Ecto neural progenitor cell (in vitro differentiated cells): ENCODE measurements around the gene CCL14.
"Not testable (repeated sequence)": the region's sequence is repeated elsewhere in the genome, so short reads cannot be mapped to it uniquely, and the experiment has no call there.

ENCODE experiments used
- DNase-seq: peaks from one replicate; pipeline ENCODE4 v3.0.0-alpha.2; 2018; ENCODE audit warnings: low spot score

The CCL14 gene

GRCh38 chr17:35986643-35987042 is at the start of gene CCL14:
Gene CCL14 (minus strand): TSS chr17:35986729. CDS start chr17:35986649, 80 bp downstream.
- no peak for DNase-seq

DNA sequence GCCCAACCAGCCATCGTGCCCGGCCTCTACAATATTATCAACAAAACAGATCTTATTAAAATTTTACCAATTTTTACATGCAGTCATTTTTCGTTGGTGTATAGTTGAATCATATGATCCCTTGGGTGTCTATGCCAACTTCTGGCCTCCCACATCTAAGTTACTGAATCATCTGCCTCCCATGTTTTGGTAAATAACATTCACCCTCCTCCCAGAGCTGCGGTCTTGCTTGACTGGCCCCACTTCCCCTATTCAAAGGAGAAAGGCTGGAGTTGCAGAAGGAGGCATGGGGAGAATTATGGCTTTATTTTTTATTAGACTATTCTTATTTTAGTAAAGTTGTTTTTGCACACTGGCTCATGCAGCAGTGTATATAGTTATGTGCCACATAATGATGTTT is 49.7 kb upstream of the CCL14 start:
- DNase-seq, result no peak

DNA sequence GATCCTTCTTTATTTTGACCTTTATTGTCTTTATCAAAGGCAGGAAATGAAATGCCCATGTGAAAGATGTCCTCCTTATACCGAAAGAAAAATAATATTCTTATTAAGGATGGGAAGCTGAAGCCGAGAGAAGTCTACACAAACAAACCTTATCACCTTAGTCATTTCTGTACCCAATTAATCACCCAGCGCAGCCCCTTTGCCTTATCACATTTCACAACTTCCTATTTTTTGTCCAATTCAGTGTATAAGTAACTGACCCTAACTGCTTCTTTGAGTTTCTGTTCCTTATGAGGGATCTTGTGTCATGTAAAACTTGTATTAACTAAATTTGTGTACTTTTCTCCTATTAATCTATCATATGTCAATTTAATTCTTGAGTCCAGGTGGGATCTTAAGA is 47.6 kb upstream of the CCL14 start:
- no peak for DNase-seq

DNA sequence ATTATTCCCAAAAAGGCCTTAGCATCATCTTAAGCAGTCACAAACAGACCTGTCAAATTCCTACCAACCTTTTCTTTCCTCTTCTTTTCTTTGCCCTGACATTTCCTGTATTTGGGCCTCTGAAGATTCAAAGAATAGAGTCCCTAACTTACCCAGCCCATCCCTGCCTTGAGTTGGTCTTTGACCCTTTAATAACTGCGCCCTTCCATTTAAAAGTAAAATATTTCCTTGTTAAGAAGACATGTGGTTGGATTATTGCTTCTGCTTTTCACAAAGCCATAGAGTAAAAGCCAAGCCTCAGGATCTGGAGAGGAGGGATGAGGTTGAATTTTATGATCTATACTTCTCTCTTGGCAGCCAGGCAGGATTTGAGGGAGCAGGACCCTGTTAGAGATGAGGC is 44.4 kb upstream of the CCL14 start:
- no peak for DNase-seq

- no peak for DNase-seq
These were observed 41.2 kb upstream of the CCL14 start for GRCh38 chr17:36027761-36028160.

DNA sequence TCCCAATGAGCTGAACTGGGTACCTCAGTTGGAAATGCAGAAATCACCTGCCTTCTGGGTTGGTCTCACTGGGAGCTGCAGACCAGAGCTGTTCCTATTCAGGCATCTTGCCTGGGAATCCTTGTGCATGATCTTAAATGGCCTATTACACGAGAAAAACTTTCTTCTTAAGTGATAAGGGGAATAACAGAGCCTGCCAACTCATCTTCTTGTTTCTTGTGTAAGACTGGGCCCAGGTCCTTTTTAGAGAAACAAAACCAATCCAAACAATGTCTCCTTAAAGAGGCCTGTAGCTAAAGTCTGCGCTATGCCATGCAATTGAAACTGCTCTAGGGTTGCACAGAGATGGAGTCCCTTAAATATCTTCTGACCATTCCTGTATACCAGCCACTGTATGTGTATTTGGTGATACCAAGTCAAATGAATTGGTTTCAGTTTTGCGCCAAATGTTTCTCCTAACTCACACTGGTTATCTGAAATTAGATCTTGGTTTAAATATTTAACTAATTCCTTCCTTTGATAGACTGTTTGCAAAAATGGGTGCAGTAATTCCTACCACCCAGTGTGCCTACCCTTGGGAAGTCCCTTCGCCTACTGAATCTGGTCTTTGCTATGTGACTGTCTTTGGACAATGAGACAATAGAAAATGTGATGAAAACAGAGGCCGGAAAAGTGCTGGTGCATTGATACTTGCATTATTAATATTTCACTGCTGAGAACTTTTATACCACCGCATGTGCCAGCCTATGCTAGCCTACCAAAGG is 37.8 kb upstream of the CCL14 start:
- DNase-seq, result no peak

DNA sequence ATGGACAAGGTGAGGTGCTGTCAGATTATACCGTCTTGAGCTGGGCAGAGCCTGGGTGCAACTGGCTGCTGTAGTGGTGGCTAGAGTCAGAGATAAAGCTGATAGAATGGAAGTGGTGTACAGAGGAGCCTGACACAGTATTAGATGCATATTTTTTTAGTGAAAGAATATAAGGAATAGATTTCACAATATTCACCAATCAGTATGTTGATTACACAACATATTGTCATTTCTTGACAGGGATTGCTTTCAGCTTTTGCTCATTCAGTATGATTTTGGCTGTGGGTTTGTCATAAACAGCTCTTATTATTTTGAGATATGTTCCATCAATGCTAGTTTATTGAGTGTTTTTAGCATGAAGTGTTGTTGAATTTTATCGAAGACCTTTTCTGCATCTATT is 32.9 kb upstream of the CCL14 start:
- DNase-seq, result no peak

GRCh38 chr17:36017799-36018198 is 31.3 kb upstream of the CCL14 start, which contains the start of gene CCL23:
Gene CCL23 (minus strand): TSS chr17:36017972. CDS start chr17:36017897, 75 bp downstream.
- DNase-seq, result no peak

- no peak for DNase-seq
These were observed 30.0 kb upstream of the CCL14 start for GRCh38 chr17:36016555-36016954.

- DNase-seq, result not testable (repeated sequence)
These were observed 29.4 kb upstream of the CCL14 start for GRCh38 chr17:36015895-36016294.

DNA sequence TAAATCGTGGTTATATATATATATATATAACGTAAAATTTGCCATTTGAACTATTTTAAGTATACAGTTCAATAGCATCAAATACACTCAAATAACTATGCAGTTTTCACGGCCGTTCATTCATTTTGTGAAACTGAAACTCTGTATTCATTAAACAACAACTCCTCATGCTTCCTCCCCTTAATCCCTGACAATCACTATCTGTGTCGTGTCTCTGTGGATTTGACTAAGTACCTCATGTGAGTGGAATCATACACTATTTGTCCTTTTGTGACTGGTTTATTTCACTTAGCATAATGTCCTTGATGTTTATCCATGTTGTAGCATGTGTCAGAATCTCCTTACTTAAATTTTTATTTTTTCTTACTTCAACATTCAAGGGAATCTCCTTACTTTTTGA is 28.4 kb upstream of the CCL14 start:
- no peak for DNase-seq

DNA sequence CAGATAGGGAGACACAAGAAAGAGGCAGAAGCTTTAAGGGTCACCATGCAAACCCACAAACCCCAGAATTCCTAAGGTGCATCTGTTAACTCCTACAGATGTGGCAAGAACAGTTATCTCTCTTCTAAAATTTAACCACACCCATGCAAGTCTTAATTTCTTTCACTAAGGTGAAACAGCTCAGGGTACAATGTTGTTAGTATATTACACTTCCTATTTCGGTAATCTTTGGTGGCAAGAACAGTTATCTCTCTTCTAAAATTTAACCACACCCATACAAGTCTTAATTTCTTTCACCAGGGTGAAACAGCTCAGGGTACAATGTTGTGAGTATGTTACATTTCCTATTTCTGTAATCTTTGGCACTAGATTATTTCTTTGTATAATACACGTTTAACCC is 24.7 kb upstream of the CCL14 start:
- DNase-seq, result no peak

DNA sequence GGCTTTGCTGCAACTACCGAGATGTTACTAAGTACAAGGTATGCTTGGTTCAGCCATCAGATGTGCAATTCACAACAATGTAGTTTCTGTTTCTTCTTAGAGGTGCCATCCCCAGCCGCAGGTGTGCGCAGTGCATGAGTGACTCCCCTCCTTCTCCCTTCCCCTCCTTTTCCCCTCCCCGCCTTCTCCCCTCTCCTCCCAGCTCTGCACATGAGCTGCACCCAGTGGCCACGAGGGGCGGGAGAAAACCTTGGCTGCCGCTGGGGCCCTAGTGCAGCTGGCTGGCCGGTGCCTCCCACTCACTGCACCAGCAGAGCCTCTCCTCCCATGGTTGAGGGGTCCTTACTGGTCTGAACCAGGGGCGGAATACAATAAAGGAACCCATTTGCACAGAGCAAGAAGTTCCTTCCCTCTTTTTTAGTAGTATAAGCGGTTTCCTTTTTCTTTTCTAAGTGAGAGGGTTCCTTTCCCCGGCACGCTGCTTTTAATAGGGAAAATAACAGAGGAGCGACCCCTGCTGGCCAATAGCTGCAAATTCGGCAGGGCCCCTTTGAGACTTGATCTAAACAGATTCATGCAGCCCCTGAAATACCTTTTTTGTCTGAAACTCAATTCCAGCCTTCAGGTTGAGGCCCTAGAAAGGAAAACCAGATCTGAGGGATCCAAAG is 22.6 kb upstream of the CCL14 start:
- no peak for DNase-seq

- no peak for DNase-seq
These were observed 18.1 kb upstream of the CCL14 start for GRCh38 chr17:36004594-36005108.

DNA sequence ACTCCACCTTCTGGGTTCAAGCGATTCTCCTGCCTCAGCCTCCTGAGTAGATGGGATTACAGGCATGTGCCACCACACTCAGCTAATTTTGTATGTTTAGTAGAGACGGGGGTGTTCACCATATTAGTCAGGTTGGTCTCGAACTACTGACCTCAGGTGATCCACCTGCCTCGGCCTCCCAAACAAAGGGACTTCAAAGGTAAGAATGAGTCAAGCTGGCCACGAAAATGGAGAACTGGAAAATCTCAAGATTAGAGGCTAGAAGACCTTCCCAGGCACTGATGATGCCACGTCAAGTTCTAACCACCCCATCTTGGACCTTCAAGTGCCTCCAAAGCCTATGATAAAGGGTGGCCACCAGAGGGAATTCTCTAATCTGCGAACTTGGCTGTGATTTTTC is 16.1 kb upstream of the CCL14 start:
- no peak for DNase-seq

DNA sequence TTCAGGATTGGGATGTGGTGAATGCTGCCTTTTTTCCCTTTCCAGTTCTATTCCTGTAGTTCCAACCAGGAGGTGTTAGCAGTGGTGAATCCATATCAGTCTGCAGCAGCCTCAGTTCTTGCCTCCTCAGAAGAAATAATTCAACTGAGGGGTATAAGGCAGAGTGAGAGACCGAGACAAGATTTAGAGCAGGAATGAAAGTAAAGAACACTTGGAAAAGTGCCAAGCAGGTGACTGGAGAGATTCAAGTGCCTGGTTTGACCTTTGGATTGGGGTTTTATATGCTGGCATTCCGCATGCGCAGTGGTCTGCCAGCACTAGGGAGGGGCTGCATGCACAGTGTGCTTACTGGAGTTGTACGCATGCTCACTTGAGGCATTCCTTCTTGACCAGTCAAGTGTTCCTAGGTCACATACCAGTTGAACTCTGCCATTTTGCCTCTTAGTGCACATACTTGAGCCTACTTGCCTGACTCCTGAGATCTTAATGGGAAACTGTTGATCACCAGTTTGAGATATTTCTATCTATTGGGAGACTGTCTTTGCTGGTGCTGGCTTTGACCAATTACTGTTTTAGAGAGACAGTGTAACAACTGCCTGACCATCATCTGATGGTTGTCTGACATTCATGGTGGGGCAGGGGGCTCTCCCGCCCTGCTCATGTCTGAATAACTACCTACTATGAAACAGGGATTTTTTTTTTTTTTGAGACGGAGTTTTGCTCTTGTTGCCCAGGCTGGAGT is 15.5 kb upstream of the CCL14 start:
- DNase-seq, result no peak

- no peak for DNase-seq
These were observed 14.7 kb upstream of the CCL14 start, which contains the start of gene CCL15 for GRCh38 chr17:36001110-36001771. Gene CCL15 (minus strand): TSS chr17:36001553. CDS start chr17:36001492, 61 bp downstream.

GRCh38 chr17:36000732-36001109 is 14.2 kb upstream of the CCL14 start:
- no peak for DNase-seq

DNA sequence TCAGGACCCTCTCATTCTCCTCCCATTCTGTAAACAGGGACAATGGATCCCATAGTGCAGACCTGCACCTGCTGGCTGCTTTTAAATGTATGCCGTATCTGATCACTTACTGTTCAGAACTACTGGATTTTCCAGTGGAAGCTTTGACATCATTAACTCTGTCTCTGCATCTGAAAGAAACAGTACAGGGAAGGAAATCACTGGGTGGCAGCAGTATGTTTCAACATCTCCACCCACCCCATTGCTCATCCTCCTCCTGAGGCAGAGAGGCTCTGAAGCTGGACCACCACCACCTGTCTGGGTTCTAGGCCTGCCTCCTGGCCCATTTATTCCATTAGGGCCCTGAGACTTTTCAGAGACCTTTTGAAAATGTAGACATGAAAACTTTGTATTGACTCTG is 12.2 kb upstream of the CCL14 start:
- DNase-seq, result no peak

GRCh38 chr17:35998018-35998545 is 11.6 kb upstream of the CCL14 start:
- DNase-seq, result no peak

DNA sequence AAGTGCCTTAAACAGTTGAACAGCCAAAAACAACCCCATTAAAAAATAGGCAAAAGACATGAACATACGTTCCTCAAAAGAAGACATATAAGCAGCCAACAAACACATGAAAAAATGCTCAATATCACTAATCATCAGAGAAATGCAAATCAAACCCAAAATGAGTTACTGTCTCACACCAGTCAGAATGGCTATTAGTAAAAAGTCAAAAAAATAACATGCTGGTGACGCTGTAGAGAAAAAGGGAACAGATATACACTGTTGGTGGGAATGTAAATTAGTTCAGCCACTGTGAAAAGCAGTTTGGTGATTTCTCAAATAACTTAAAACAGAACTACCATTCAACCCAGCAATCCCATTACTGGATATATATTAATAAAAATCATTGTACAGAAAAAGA is 8.8 kb upstream of the CCL14 start:
- not testable (repeated sequence) for DNase-seq

DNA sequence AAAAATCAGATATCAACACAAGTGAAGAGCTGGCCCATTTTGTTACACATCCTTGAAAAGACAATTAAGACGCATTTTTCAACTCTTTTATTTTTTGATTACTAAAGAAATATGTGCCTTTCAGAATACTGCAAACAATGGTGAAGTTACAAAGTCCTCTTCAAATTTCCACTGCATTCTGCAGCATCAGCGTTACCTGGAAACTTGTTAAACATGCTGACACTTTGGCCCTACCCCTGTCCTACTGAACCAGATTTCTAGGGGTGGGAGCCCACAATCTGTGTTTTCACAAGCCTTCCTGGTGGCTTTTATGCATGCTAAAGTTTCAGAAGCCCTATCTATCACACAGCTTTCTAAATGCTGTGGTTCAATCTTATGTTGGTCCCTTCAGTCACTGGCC is 4.5 kb upstream of the CCL14 start:
- no peak for DNase-seq
